HEK293 (cell line): ENCODE results near the gene SPDL1.

Experiments
- CTCF ChIA-PET: fragments of 350-600 bp; formaldehyde crosslinking; extraction: SDS; loops from one replicate; lab custom pipeline; 2021; ENCODE audit warnings: antibody characterized with exemption; lab: Yijun Ruan, JAX
- POLR2A ChIA-PET: fragments of 300-600 bp; formaldehyde crosslinking; extraction: SDS; loops from one replicate; lab custom pipeline; 2020; ENCODE audit warnings: antibody characterized with exemption, inconsistent platforms; lab: Yijun Ruan, JAX
- H3K27ac ChIP-seq: fragments of 200-500 bp; sonication (Bioruptor generic); 2 replicates; pipeline ENCODE4 v1.5.1; 2014; ENCODE audit warnings: low read depth, low read length, control low read depth, inconsistent platforms; ENCODE audit errors: extremely low read depth
- H3K36me3 ChIP-seq, 2 experiments: fragments of 200-500 bp in 1 of 2; sonication (Bioruptor generic) in 1 of 2; 1 replicate in 1 of 2; 2 replicates in 1 of 2; pipeline ENCODE4 v1.5.1; 2014 to 2017; ENCODE audit warnings: inconsistent platforms in 2 of 2, low read length in 2 of 2; ENCODE audit not compliant: control insufficient read depth in 2 of 2, insufficient read depth in 1 of 2
- H3K4me1 ChIP-seq: fragments of 200-500 bp; sonication (Bioruptor generic); 2 replicates; pipeline ENCODE4 v1.5.1; 2014; ENCODE audit warnings: mild to moderate bottlenecking, low read length, inconsistent platforms; ENCODE audit not compliant: control insufficient read depth, insufficient read depth
- H3K4me3 ChIP-seq: 2 replicates; pipeline ENCODE4 v1.5.1; 2011; ENCODE audit warnings: low read depth, mild to moderate bottlenecking, control low read depth, low read length, moderate library complexity
- H3K9me3 ChIP-seq: fragments of 200-500 bp; sonication (Bioruptor generic); 2 replicates; pipeline ENCODE4 v1.5.1; 2014; ENCODE audit warnings: low read depth, low read length, inconsistent platforms; ENCODE audit not compliant: control insufficient read depth, insufficient read depth
- GFI1B ChIP-seq: fragments of 450-650 bp; formaldehyde crosslinking; IDR thresholded peaks from 2 replicates; pipeline ENCODE4 v1.5.1; 2016; ENCODE audit warnings: missing biosample characterization, missing genetic modification characterization
- HOXD13 ChIP-seq: sonication (generic); formaldehyde crosslinking; IDR thresholded peaks from 2 replicates; pipeline ENCODE4 v1.8.0; 2022; ENCODE audit warnings: missing genetic modification reagents, borderline replicate concordance
- KLF1 ChIP-seq: fragments of 450-650 bp; formaldehyde crosslinking; IDR thresholded peaks from 2 replicates; pipeline ENCODE4 v1.5.1; 2016; ENCODE audit warnings: missing biosample characterization, missing genetic modification characterization
- KLF8 ChIP-seq: fragments of 450-650 bp; formaldehyde crosslinking; IDR thresholded peaks from 2 replicates; pipeline ENCODE4 v1.5.1; 2016; ENCODE audit warnings: missing biosample characterization, missing genetic modification characterization
- KLF9 ChIP-seq: fragments of 450-650 bp; formaldehyde crosslinking; IDR thresholded peaks from 2 replicates; pipeline ENCODE4 v1.5.1; 2016; ENCODE audit warnings: missing biosample characterization, missing genetic modification characterization, low read depth
- PRDM4 ChIP-seq: fragments of 450-650 bp; formaldehyde crosslinking; IDR thresholded peaks from 2 replicates; pipeline ENCODE4 v1.5.1; 2017; ENCODE audit warnings: missing biosample characterization, missing genetic modification characterization
- SCRT1 ChIP-seq: fragments of 450-650 bp; formaldehyde crosslinking; IDR thresholded peaks from 2 replicates; pipeline ENCODE4 v1.5.1; 2016; ENCODE audit warnings: missing biosample characterization, missing genetic modification characterization, borderline replicate concordance
- SCRT2 ChIP-seq: fragments of 450-650 bp; formaldehyde crosslinking; IDR thresholded peaks from 2 replicates; pipeline ENCODE4 v1.5.1; 2016; ENCODE audit warnings: missing biosample characterization, missing genetic modification characterization
- TCF7L2 ChIP-seq: IDR thresholded peaks from 2 replicates; pipeline ENCODE4 v1.6.1; 2011; ENCODE audit warnings: low read depth, mild to moderate bottlenecking, inconsistent platforms, low read length, moderate library complexity, borderline replicate concordance
- YY1 ChIP-seq: fragments of 450-650 bp; formaldehyde crosslinking; IDR thresholded peaks from 2 replicates; pipeline ENCODE4 v1.5.1; 2018; ENCODE audit warnings: missing biosample characterization, missing genetic modification characterization
- ZBTB20 ChIP-seq: fragments of 450-650 bp; formaldehyde crosslinking; IDR thresholded peaks from 2 replicates; pipeline ENCODE4 v1.5.1; 2016; ENCODE audit warnings: missing biosample characterization, missing genetic modification characterization
- ZBTB7A ChIP-seq: fragments of 450-650 bp; formaldehyde crosslinking; IDR thresholded peaks from 2 replicates; pipeline ENCODE4 v1.5.1; 2016; ENCODE audit warnings: low read depth, missing biosample characterization, missing genetic modification characterization
- ZFP69B ChIP-seq: fragments of 450-650 bp; formaldehyde crosslinking; IDR thresholded peaks from 2 replicates; pipeline ENCODE4 v1.5.1; 2016; ENCODE audit warnings: missing biosample characterization, missing genetic modification characterization
- ZNF211 ChIP-seq: fragments of 450-650 bp; formaldehyde crosslinking; IDR thresholded peaks from 2 replicates; pipeline ENCODE4 v1.5.1; 2016; ENCODE audit warnings: low read depth, missing biosample characterization, missing genetic modification characterization
- ZNF280D ChIP-seq: fragments of 450-650 bp; formaldehyde crosslinking; IDR thresholded peaks from 2 replicates; pipeline ENCODE4 v1.5.1; 2016; ENCODE audit warnings: missing biosample characterization, missing genetic modification characterization
- ZNF354C ChIP-seq: fragments of 450-650 bp; formaldehyde crosslinking; IDR thresholded peaks from 2 replicates; pipeline ENCODE4 v1.5.1; 2016; ENCODE audit warnings: missing biosample characterization, missing genetic modification characterization, low read depth, borderline replicate concordance
- ZNF48 ChIP-seq: fragments of 450-650 bp; formaldehyde crosslinking; IDR thresholded peaks from 2 replicates; pipeline ENCODE4 v1.5.1; 2016; ENCODE audit warnings: missing biosample characterization, missing genetic modification characterization
- ZNF561 ChIP-seq: fragments of 450-650 bp; IDR thresholded peaks from 2 replicates; pipeline ENCODE4 v1.5.1; 2018; ENCODE audit warnings: missing biosample characterization, missing genetic modification characterization, borderline replicate concordance
- ZNF670 ChIP-seq: fragments of 450-650 bp; formaldehyde crosslinking; IDR thresholded peaks from 2 replicates; pipeline ENCODE4 v1.5.1; 2016; ENCODE audit warnings: missing biosample characterization, missing genetic modification characterization, low read depth
- ZNF747 ChIP-seq: fragments of 450-650 bp; formaldehyde crosslinking; IDR thresholded peaks from 2 replicates; pipeline ENCODE4 v1.5.1; 2016; ENCODE audit warnings: missing biosample characterization, missing genetic modification characterization
- ZNF776 ChIP-seq: fragments of 450-650 bp; formaldehyde crosslinking; IDR thresholded peaks from 2 replicates; pipeline ENCODE4 v1.5.0; 2017; ENCODE audit warnings: missing biosample characterization, missing genetic modification characterization, borderline replicate concordance
- ZNF777 ChIP-seq: fragments of 450-650 bp; formaldehyde crosslinking; IDR thresholded peaks from 2 replicates; pipeline ENCODE4 v1.5.1; 2017; ENCODE audit warnings: missing biosample characterization, missing genetic modification characterization, borderline replicate concordance
- ZNF792 ChIP-seq: fragments of 450-650 bp; formaldehyde crosslinking; IDR thresholded peaks from 2 replicates; pipeline ENCODE4 v1.5.1; 2016; ENCODE audit warnings: missing biosample characterization, missing genetic modification characterization
- ZSCAN16 ChIP-seq: fragments of 450-650 bp; formaldehyde crosslinking; IDR thresholded peaks from 2 replicates; pipeline ENCODE4 v1.5.1; 2016; ENCODE audit warnings: missing biosample characterization, missing genetic modification characterization
- ZSCAN5A ChIP-seq: fragments of 450-650 bp; formaldehyde crosslinking; IDR thresholded peaks from 2 replicates; pipeline ENCODE4 v1.5.1; 2016; ENCODE audit warnings: missing biosample characterization, missing genetic modification characterization
- TF ChIP-seq, protein P1 (sequence below): fragments of 450-650 bp; formaldehyde crosslinking; IDR thresholded peaks from 2 replicates; pipeline ENCODE4 v1.5.1; 2016; ENCODE audit warnings: missing biosample characterization, missing genetic modification characterization
- TF ChIP-seq, protein P2 (sequence below): fragments of 450-650 bp; formaldehyde crosslinking; IDR thresholded peaks from 2 replicates; pipeline ENCODE4 v1.5.1; 2016; ENCODE audit warnings: missing biosample characterization, missing genetic modification characterization
- TF ChIP-seq, protein P3 (sequence below): fragments of 450-650 bp; formaldehyde crosslinking; IDR thresholded peaks from 2 replicates; pipeline ENCODE4 v1.5.1; 2016; ENCODE audit warnings: missing biosample characterization, missing genetic modification characterization

The SPDL1 gene

GRCh38 chr5:169602535-169602934 is 19.0 kb downstream of the SPDL1 start:
- ChIA-PET CTCF (no interaction called here), POLR2A (no interaction called here)
- Histone ChIP-seq H3K27ac (no peak overlapping the region), H3K9me3 (no peaks in the 10 kb centered on the region), H3K36me3 (peaks cover 56 to 76% of the 10 kb centered on the region in 2 experiments), H3K4me1 (no peaks in the 10 kb centered on the region), H3K4me3 (no peak overlapping the region)
- TF ChIP-seq, protein P1, sequence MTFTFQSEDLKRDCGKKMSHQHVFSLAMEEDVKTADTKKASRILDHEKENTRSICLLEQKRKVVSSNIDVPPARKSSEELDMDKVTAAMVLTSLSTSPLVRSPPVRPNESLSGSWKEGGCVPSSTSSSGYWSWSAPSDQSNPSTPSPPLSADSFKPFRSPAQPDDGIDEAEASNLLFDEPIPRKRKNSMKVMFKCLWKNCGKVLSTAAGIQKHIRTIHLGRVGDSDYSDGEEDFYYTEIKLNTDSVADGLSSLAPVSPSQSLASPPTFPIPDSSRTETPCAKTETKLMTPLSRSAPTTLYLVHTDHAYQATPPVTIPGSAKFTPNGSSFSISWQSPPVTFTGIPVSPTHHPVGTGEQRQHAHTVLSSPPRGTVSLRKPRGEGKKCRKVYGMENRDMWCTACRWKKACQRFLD = no peak
- TF ChIP-seq KLF9 = no peak
- no peak for TF ChIP-seq ZNF747 (tag by site-specific recombination)
- TF ChIP-seq ZNF48 (tag by site-specific recombination) = no peak
- TF ChIP-seq TCF7L2 = no peak
- TF ChIP-seq SCRT1 (tag by site-specific recombination) = no peak
- no peak for TF ChIP-seq YY1 (tag by site-specific recombination)
- TF ChIP-seq ZNF777 = no peak
- no peak for TF ChIP-seq ZNF670 (tag by site-specific recombination)
- TF ChIP-seq PRDM4 (tag by site-specific recombination) = no peak
- TF ChIP-seq GFI1B = no peak
- no peak for TF ChIP-seq ZNF211 (tag by site-specific recombination)
- TF ChIP-seq KLF1 (tag by site-specific recombination) = no peak
- no peak for TF ChIP-seq ZNF561 (tag by site-specific recombination)

DNA sequence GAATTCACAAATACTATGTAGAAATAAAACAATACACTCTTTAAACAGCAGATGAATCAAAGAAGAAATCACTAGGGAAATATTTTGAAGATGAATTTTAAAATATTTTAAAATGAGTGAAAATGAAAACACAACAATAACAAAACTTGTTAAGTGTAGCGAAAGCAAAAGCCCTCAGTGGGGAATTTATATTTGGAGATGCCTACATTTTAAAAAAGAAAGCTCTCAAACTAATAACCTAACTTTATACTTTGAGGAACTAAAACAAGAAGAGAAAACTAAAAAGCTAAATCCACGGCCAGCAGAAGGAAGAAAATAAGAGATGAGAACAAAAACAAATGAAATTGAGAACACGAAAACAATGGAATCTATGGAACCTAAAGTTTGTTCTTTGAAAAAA is 22.7 kb downstream of the SPDL1 start:
- Histone ChIP-seq H3K4me1 (no peaks in the 10 kb centered on the region), H3K27ac (no peak overlapping the region), H3K36me3 (peaks cover 26 to 38% of the 10 kb centered on the region in 2 experiments), H3K4me3 (no peak overlapping the region), H3K9me3 (no peaks in the 10 kb centered on the region)
- CTCF ChIA-PET = no interaction called here
- POLR2A ChIA-PET = no interaction called here
- TF ChIP-seq ZBTB7A = no peak
- TF ChIP-seq, protein P2, sequence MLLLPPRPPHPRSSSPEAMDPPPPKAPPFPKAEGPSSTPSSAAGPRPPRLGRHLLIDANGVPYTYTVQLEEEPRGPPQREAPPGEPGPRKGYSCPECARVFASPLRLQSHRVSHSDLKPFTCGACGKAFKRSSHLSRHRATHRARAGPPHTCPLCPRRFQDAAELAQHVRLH = no peak
- TF ChIP-seq ZNF354C (tag by site-specific recombination) = no peak
- no peak for TF ChIP-seq ZNF280D
- no peak for TF ChIP-seq KLF8 (tag by site-specific recombination)
- no peak for TF ChIP-seq ZSCAN5A (tag by site-specific recombination)
- TF ChIP-seq ZNF792 (tag by site-specific recombination) = no peak
- TF ChIP-seq HOXD13 (CRISPR knock-in tag) = no peak
- TF ChIP-seq ZSCAN16 = no peak
- no peak for TF ChIP-seq ZNF776
- TF ChIP-seq, protein P3, sequence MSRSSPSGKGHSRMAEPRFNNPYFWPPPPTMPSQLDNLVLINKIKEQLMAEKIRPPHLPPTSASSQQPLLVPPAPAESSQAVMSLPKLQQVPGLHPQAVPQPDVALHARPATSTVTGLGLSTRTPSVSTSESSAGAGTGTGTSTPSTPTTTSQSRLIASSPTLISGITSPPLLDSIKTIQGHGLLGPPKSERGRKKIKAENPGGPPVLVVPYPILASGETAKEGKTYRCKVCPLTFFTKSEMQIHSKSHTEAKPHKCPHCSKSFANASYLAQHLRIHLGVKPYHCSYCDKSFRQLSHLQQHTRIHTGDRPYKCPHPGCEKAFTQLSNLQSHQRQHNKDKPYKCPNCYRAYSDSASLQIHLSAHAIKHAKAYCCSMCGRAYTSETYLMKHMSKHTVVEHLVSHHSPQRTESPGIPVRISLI (tag by site-specific recombination) = no peak
- TF ChIP-seq SCRT2 (tag by site-specific recombination) = no peak
- TF ChIP-seq ZFP69B = no peak
- no peak for TF ChIP-seq ZBTB20 (tag by site-specific recombination)
